ACHN (cell line): ENCODE data around the gene GH1.
"Not testable (repeated sequence)": the region's sequence is repeated elsewhere in the genome, so short reads cannot be mapped to it uniquely, and the experiment has no call there.

Source experiments
- DNase-seq: peaks from one replicate; pipeline ENCODE4 v3.0.0-alpha.2; 2015
- in situ Hi-C: cut with HindIII; loops from 2 replicates; pipeline ENCODE4 v1.10.0; 2017; ENCODE audit warnings: low sequenced_read_pairs, low pct_ligation_motif_present, low pct_unique_long_range_greater_than_20kb

GH1 gene

GRCh38 chr17:63878413-63878812 is 40.2 kb downstream of the GH1 start:
- in situ Hi-C loops, DNase-seq: not testable (repeated sequence)

GRCh38 chr17:63874693-63875092 is 43.9 kb downstream of the GH1 start:
- DNase-seq, in situ Hi-C loops: not testable (repeated sequence)

GRCh38 chr17:63874061-63874626 is 44.5 kb downstream of the GH1 start:
- in situ Hi-C loops, DNase-seq: not testable (repeated sequence)

- DNase-seq, in situ Hi-C loops: not testable (repeated sequence)
Measured at GRCh38 chr17:63873577-63873976, 45.1 kb downstream of the GH1 start, which contains the start of gene CSH2. Gene CSH2, minus strand, starts transcription at chr17:63873677. Its CDS starts 63 bp downstream, at chr17:63873614.

- in situ Hi-C loops, result not testable (repeated sequence)
- DNase-seq, result peak; percentile 69
Measured at GRCh38 chr17:63871646-63872365, 46.8 kb downstream of the GH1 start.

GRCh38 chr17:63870292-63870665 is 48.4 kb downstream of the GH1 start:
- in situ Hi-C loops, result not testable (repeated sequence)

GRCh38 chr17:63869491-63870291 is 48.9 kb downstream of the GH1 start:
- in situ Hi-C loops, result not testable (repeated sequence)
- peak; percentile 36 for DNase-seq

More at GRCh38 chr17:63870292-63870665, 48.4 kb downstream of the GH1 start:
- not testable (repeated sequence) for DNase-seq
